ENCODE data around the gene SLC2A8. TPM values are rescaled to one million over a fixed set of nuclear protein-coding genes. Genes with fewer than 3 reads are reported as not detected.
A peak's percentile ranks its signal among the peaks of the same experiment; 100 is the strongest.

The SLC2A8 gene
- total RNA-seq, 4 donors from 2014 or later = 23.7 to 40.2 (median 29.8) TPM

- Histone ChIP-seq H3K4me1 (no peaks in the 10 kb centered on the region), H3K27ac (no peak overlapping the region), H3K4me3 (no peak overlapping the region), H3K36me3 (peaks cover 0 to 99% of the 10 kb centered on the region in 2 donors), H3K9me3 (no peaks in the 10 kb centered on the region), H3K27me3 (no peaks in the 10 kb centered on the region)
- 75 to 81% methylated on average over 2 to 9 of the region's 12 CpGs for WGBS, 2 donors (ENCODE audit: low coverage in 1 of 2)
- TF ChIP-seq EP300 (IDR thresholded peaks at IDR 0.05) (no peak), POLR2AphosphoS5 (IDR thresholded peaks at IDR 0.05) (no peak), POLR2A (IDR thresholded peaks at IDR 0.05) (no peak)
- TF ChIP-seq, protein P1, sequence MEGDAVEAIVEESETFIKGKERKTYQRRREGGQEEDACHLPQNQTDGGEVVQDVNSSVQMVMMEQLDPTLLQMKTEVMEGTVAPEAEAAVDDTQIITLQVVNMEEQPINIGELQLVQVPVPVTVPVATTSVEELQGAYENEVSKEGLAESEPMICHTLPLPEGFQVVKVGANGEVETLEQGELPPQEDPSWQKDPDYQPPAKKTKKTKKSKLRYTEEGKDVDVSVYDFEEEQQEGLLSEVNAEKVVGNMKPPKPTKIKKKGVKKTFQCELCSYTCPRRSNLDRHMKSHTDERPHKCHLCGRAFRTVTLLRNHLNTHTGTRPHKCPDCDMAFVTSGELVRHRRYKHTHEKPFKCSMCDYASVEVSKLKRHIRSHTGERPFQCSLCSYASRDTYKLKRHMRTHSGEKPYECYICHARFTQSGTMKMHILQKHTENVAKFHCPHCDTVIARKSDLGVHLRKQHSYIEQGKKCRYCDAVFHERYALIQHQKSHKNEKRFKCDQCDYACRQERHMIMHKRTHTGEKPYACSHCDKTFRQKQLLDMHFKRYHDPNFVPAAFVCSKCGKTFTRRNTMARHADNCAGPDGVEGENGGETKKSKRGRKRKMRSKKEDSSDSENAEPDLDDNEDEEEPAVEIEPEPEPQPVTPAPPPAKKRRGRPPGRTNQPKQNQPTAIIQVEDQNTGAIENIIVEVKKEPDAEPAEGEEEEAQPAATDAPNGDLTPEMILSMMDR (IDR thresholded peaks at IDR 0.05) = no peak
- no peak for ATAC-seq
These were observed 40.7 kb downstream of the SLC2A8 start for GRCh38 chr9:127437497-127438264.

- no peaks in the 10 kb centered on the region for H3K9me3 ChIP-seq
- H3K36me3 ChIP-seq = peaks cover 0 to 100% of the 10 kb centered on the region in 2 donors
- no peak overlapping the region for H3K4me3 ChIP-seq
- no peaks in the 10 kb centered on the region for H3K4me1 ChIP-seq
- TF ChIP-seq POLR2A (IDR thresholded peaks at IDR 0.05) = no peak
- TF ChIP-seq, protein P1 (IDR thresholded peaks at IDR 0.05) = no peak
- no peak for TF ChIP-seq POLR2AphosphoS5 (IDR thresholded peaks at IDR 0.05)
- TF ChIP-seq EP300 (IDR thresholded peaks at IDR 0.05) = no peak
- no peak for ATAC-seq
- WGBS, 2 donors (ENCODE audit: low coverage in 1 of 2) = 90% methylated on average over 2 to 7 of the region's 9 CpGs
- no peaks in the 10 kb centered on the region for H3K27me3 ChIP-seq
- H3K27ac ChIP-seq = no peak overlapping the region
These were observed 41.4 kb downstream of the SLC2A8 start for GRCh38 chr9:127438394-127438793.

DNA sequence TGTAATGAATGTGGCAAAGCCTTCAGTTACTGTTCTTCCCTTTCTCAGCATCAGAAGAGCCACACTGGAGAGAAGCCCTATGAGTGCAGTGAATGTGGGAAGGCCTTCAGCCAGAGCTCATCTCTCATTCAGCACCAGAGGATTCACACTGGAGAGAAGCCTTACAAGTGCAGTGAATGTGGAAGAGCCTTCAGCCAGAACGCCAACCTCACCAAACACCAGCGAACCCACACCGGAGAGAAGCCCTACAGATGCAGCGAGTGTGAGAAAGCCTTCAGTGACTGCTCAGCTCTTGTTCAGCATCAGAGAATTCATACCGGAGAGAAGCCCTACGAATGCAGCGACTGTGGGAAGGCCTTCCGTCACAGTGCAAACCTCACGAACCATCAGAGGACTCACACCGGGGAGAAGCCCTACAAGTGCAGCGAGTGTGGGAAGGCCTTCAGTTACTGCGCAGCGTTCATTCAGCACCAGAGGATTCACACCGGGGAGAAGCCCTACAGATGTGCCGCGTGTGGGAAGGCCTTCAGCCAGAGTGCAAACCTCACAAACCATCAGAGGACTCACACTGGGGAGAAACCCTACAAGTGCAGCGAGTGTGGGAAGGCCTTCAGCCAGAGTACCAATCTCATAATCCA, 47.4 kb downstream of the SLC2A8 start:
- 96% methylated on average over 5 of the region's 17 CpGs; no CpG with 5 or more reads in 1 of the 2 donors for WGBS, 2 donors (ENCODE audit: low coverage in 1 of 2)
- Histone ChIP-seq H3K9me3 (no peaks in the 10 kb centered on the region), H3K36me3 (peaks cover 0 to 100% of the 10 kb centered on the region in 2 donors), H3K4me3 (no peak overlapping the region), H3K4me1 (peaks cover 0 to 12% (median 8%) of the 10 kb centered on the region in 3 donors), H3K27ac (peak overlapping the region in 2 of 4 donors; percentile 6 to 20), H3K27me3 (no peaks in the 10 kb centered on the region)
- TF ChIP-seq POLR2AphosphoS5 (IDR thresholded peaks at IDR 0.05) (no peak), POLR2A (IDR thresholded peaks at IDR 0.05) (no peak), EP300 (IDR thresholded peaks at IDR 0.05) (no peak)
- TF ChIP-seq, protein P1 (IDR thresholded peaks at IDR 0.05) = no peak
- no peak for ATAC-seq

DNA sequence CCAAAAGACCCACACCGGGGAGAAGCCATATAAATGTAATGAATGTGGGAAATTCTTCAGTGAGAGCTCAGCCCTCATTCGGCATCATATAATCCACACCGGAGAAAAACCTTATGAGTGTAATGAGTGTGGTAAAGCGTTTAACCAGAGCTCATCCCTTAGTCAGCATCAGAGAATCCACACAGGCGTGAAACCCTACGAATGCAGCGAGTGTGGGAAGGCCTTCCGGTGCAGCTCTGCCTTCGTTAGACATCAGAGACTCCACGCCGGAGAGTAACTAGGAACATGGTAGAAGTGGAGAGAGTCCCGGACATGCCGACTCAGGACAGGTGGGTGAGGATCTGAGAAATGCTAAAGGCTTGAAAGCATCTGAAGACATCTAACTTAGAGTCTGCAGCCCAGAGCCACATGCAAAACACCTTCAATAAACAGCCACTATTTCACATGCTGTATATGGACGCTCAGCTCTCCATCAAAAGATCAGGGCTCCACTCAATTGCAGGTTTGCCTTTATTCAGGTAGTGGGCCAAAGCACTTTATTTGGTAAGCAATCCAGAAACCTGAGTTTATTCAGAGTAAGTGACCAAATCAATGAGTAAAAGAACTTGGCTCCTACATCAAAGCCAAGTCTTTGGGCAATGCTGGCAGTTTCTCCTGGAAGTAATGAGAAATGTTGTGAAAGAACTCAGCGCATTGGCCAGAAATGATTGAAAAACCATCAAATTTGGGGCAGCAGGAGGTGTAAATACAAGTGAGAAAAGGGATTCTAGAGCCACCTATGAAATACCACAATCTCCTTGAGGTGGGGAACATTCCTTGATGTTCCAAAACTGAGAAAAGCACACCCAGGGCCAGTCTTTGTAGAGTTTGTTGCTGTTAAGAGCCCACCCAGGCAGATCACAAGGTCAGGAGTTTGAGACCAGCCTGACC, 48.2 kb downstream of the SLC2A8 start:
- TF ChIP-seq POLR2AphosphoS5 (IDR thresholded peaks at IDR 0.05) (peak; percentile 44), POLR2A (IDR thresholded peaks at IDR 0.05) (no peak)
- ATAC-seq = no peak
- Histone ChIP-seq H3K4me3 (no peak overlapping the region), H3K9me3 (no peaks in the 10 kb centered on the region), H3K4me1 (peaks cover 3 to 20% (median 15%) of the 10 kb centered on the region in 3 donors), H3K36me3 (peaks cover 0 to 97% of the 10 kb centered on the region in 2 donors), H3K27me3 (no peaks in the 10 kb centered on the region), H3K27ac (no peak overlapping the region)
- 90% methylated on average over 11 to 13 of the region's 15 CpGs for WGBS, 2 donors (ENCODE audit: low coverage in 1 of 2)

Measured in gastroesophageal sphincter (tissue), 4 donors.